Measurements from ENCODE around the gene AXDND1.

The AXDND1 gene

DNA sequence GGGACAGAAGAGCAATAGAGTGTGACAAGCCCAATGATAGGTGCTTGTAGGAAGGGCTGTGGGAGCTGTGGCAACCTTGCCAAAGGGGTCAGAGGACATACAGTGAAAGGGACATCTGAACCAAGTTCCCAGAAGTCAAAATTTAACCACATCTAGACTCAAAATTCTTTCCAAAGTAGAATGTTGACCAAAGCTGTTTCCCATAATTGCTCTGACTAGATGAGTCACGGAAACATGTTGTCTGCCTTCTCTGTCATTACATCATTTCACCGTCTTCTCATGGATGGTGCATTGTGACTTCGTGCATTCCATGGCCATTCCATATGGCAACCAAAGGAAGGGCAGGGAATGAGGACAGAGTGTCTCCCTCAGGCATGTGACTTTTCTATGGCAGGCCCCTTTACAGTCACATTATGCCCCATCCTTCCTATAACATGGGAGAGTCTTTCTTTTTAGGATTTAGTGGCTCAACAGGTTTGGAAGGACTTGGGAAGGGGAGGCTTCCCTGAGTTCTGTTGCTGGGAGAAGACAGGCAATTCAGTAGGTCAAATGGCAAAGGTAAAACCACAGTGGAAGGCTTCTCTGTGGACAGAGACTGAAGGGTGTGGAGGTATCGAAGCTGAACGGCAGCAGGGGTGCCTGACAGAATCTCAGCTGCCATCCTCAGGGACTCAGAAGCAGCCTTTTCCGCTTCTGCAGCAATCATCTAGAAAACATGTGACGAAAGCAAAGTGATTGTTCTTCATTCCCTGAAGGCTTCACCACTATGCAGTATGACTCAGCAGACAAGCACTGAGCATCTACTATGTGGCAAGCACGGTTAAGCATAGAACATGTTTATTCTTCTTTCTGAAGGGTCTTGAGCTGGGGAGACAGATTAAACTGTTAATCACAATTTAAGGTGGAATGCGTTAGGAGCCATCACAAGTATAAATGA, 185.2 kb downstream of the AXDND1 start:
- no peak for DNase-seq (ENCODE audit: extremely low read depth in 1 of 2, low read depth in 1 of 2)

DNA sequence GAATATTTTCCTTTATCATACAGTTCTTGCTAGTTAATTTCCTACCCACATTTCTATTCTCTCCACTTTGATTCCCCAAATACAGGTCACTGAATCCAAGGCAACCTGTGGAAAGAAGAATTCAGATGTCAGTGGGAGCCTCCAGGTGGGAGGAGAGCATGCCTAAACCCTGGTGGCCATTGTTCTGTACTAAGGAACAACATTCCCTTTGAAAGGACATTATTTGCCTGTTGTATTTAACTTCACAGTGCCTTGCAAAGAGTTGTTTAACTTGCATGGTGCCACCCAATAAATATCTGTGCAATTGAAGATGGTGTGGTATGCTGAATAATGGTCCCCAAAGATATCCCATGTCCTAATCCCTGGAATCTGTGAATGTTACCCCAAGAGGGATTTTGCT, 188.7 kb downstream of the AXDND1 start:
- DNase-seq (ENCODE audit: extremely low read depth in 1 of 2, low read depth in 1 of 2) = no peak

DNA sequence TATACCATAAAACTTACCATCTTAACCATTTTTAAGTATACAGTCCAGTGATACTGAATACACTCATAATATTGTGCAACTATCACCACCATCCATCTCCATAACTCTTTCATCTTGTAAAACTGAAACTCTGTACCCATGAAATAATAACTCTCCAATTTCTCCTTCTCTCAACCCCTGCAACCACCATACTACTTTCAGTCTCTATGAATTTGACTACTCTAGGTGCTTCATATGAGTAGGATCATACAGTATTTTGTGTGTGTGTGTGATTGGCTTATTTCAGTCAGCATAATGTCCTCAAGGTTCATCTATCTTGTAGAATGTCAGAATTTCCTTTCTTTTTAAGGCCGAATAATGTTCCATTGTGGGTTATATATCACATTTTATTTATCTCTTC, 192.3 kb downstream of the AXDND1 start:
- DNase-seq (ENCODE audit: extremely low read depth in 1 of 2, low read depth in 1 of 2) = no peak

DNA sequence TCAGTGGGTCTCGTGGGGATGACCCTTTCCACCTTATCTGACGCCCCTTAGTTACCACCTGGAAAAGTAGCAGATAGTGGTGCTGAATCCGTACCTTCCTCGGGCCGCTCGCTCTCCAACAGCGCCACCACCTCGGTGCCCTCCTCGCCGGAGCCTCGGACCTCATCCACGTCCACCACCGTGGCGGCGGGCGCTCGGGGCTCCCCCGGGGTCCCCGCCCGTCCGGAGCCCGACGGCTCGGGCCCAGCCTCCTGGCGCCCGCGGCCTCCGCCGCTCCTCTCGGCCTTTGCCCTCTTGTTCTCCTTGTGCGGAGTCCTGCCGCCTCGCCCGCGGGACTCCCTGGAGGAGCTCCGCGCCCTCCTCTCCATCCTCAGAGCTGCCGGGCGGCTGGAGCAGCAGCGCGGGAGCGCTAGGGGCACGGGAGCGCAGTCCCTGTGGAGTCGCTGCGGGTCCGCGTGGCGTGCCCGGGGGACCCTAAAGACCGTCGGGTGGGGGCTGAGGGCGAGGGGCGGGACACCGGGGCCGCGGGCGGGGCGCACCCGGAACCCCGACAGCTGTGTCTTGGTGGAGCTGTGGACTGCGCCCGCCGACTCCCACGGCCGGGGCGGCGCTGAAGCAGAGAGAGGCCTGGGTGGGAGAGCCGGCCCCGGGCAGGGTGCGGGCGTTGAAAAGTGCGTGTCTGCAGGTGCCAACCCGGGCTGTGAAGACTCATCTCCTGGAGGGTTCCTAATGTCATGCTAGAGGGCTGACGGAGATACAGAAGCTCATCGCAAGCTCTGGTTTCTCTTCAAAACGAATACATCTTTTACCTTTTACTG, 209.9 kb downstream of the AXDND1 start, which contains the start of gene NPHS2:
Gene NPHS2, minus strand, starts transcription at position 452 of the 818 bp plus-strand sequence. Its CDS starts 84 bp downstream, at position 368.
- no peak for DNase-seq (ENCODE audit: extremely low read depth in 1 of 2, low read depth in 1 of 2)

DNA sequence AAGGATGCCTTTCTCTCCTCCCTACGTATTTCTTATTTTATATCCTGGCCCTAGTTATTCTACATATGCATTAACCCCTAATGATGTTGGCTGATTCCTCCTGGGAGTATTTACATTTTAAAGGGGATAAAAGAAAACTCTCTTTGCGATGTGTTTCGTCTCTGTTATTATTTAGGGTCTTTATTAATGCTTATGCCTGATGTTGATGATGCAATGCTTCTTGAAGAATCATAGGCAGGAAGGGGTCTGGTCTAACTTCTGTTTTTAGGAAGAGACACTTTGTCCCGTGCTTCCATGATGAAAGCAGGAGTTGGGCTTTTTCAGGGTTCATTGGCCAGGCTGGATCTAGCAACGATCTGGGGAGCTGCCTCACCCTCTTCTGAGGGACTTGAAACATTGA, 210.7 kb downstream of the AXDND1 start:
- no peak for DNase-seq (ENCODE audit: extremely low read depth in 1 of 2, low read depth in 1 of 2)

DNA sequence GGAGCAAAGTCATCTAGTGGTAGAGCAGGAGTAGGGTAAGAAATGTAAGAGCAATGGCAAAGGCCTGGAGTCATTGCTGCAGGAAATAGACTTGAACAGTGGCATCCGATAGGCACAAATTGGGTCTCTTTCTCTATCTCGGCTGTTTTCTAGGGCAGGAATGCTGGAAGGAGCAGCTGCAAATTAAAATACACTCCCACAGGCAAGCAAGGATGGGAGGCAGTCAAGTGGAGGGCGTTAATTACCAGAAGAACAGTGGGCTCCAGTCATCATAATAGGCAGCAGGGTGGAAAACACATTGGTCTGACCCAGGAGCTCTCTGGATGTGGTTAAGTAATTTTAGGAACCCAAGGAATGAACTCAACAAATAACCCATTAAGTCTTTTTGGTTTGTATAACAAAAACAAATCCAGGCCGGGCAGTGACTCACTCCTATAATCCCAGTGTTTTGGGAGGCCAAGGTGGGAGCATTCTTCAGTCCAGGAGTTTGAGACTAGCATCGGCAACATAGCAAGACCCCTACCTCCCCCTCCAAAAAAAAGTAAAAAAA, 218.1 kb downstream of the AXDND1 start:
- DNase-seq (ENCODE audit: extremely low read depth in 1 of 2, low read depth in 1 of 2) = no peak

DNA sequence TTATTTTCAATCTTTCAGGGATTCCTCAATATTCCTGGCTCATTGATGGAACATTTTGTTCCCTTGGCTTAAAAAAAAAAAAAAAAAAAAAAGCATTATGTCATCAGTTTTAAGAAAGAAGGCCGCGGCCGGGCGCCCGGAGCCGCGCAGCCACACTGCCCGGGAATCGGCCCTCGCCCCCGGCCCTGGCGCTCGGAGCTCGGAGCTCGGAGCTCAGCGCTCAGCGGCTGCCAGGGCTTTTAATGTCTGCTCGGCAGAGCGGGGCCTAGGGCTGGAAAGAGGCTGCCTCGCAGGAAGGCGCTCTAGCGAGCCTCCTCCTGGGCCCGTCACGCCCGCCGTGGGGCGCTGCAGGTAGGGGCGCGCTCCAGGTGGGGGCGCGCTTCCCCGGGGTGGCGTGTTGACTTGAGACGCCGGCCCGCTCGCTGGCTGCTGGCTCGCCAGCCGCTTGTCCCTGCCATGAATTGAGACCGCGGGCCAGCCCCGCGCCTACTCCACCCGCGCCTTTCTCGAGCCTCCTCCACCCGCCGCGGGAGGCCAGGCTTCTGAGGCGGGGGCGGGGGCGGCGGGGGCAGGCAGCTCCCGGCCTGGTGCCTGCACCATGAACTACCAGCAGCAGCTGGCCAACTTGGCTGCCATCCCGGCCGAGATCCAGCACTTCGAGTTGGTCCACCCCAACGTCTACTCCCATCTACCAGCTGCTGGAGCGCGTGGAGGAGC, 220.5 kb downstream of the AXDND1 start:
- no peak for DNase-seq (ENCODE audit: extremely low read depth in 1 of 2, low read depth in 1 of 2)

DNA sequence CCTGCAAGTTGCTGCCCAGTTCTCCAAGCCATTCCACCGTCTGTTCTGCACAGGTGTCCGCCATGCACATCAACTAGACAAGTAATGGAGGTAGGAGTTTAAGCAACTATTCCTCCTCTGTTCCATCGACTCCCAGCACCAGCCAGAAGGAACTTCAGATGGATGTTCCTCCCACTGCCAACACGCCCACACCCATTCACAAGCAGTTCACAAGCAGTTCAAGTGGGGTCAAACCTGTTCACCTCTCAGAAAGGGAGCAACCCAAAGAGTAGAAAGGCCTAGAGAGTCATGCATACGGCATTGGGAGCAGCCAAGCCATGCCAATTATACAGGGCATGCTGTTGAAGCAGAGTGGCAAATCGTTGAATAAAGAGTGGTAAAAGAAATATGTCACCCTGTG, 221.6 kb downstream of the AXDND1 start:
- no peak for DNase-seq (ENCODE audit: extremely low read depth in 1 of 2, low read depth in 1 of 2)

DNA sequence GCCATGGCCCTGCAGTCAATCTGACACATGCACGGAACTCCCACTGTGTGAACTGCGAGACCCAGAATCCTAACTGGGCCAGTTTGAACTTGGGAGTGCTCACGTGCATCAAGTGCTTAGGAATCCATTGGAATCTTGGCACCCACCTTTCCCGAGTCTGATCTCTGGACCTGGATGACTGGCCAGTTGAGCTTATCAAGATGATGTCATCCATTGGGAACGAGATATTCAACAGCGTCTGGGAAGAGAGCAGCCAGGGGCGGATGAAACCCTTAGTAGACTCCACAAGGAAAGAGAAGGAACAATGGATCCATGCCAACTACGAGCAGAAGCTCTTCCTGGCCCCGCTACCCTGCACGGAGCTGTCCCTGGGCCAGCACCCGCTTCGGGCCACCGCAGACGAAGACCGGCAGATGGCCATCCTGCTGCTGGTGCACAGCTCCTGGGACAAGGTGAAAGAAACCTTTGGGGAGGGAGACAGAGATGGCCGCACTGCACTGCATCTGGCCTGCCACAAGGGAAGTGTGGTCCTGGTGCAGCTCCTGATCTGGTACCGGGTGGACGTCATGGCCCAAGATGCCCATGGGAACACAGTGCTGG, 222.8 kb downstream of the AXDND1 start:
- DNase-seq (ENCODE audit: extremely low read depth in 1 of 2, low read depth in 1 of 2) = no peak

DNA sequence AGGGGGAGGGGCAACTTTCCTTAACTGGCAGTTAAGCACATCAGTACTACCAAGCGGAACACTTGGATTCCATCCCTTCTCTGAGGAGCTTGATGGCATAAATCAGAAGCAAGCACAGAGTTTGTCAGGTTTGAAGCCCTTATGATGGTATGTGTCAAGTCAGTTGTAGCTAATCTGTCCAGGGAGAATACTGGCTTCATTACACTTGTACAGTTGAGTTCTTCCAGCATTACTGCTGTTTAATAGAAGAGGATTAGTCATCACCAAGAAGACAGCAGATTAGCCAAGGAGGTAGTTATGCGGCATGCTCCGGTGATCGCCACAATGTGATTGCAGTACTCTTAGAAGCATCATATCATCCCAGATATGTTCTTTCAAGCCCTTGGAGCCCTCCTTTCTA, 223.7 kb downstream of the AXDND1 start:
- DNase-seq (ENCODE audit: extremely low read depth in 1 of 2, low read depth in 1 of 2) = no peak

DNA sequence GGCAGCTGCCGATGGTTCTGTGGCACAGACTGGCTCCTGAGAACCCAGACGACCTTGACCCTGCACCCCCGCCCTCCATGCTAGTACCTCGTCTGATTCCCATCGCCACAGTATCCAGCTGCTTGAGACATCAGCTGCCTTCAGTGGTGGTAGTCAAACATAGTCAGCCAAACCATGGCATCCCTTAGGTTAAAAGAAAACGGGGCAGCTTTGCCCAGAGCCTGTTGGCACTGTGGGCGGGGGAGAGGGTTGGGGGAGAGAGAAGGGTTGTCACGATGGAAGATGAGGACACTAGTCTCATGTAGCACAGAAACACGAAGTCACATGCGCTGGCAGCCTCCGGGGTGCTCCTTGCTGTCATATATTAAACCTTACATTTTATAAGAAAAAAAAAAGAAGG, 224.9 kb downstream of the AXDND1 start:
- DNase-seq (ENCODE audit: extremely low read depth in 1 of 2, low read depth in 1 of 2) = no peak

DNA sequence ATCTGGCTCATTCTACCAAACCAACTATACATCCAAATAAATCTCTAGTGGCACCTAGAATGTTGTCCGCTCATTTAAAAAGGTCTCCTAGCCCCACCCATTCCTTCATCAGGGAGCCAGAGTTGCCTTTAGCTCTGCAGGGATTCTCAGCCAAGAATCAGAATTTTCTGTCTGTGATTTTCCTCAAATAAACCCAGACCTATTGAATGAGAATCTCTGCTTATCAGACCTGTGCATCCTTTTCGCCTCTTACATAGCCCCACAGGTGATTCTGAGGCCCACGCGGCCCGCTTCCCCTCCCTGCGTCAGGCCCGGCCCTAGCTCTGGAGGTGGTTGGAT, 225.5 kb downstream of the AXDND1 start:
- no peak for DNase-seq (ENCODE audit: extremely low read depth in 1 of 2, low read depth in 1 of 2)

DNA sequence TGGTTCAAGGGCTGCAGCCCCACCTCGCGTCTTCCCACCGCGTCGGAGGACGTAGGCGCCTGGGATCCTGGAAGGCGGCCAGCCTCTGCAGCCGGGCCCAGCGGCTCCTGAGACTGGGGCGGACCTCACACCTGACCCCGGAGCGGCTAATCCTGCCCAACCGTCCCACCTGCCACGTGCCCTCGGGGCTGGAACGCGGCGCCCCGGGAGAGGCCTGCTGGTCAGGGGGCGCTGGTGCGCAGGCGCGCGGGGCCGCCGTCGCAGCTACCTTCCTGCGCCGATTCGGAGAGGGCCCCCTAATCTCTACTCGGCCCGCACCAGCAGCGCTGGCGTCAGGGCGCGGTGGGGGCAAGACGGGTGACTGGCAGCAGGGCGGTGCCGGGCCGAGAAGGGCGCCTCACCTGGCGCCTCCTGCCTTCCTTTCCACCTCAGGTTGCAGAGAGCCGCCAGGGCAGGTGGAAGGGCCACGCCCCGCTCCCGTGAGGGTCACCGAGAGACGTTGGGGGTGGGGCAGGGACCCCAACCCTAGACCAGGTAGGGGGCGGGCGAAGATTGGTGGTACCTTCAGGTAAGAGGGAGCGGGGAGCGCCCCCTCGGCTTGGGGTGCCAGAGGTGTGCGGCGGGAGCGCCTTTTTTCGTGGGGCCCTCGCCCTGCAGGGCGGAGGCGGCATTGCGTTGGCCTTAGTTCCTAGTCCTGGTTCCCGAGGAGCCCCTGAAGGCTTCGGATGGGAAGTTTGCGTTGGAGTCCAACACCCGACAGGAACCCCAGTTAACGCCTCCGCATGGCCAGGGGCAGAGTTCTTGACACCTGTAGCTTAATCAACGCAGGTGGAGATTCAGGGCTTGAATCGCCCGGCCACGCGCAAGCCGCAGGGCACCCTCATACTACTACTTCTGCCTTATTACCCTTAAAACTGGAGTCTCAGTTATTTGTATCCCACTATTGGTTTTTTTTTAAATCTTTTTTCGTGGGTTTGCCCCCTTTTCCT, 226.1 kb downstream of the AXDND1 start, which contains the start of gene TDRD5:
Gene TDRD5, plus strand, starts transcription at position 241 of the 989 bp plus-strand sequence. CDS start 784 bp downstream, outside the sequence.
- DNase-seq (ENCODE audit: extremely low read depth in 1 of 2, low read depth in 1 of 2) = no peak

DNA sequence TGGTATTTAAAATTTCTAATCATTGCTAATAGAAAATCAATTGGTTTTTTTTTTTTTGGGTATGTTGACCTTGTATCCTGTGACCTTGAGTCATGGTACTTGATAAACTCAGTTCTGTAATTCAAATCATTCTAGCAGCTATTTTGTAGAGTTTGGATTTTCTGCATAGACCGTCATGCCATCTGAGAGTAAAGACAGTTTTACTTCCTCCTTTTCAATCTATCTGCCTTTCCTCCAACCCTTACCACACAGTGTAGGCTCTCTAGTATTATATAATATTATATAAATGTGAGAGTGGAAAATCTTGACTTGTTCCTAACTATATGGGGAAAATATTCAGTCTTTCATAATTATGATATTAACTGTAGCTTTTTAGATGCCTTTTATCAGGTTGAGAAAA, 232.9 kb downstream of the AXDND1 start:
- no peak for DNase-seq (ENCODE audit: extremely low read depth in 1 of 2, low read depth in 1 of 2)

DNA sequence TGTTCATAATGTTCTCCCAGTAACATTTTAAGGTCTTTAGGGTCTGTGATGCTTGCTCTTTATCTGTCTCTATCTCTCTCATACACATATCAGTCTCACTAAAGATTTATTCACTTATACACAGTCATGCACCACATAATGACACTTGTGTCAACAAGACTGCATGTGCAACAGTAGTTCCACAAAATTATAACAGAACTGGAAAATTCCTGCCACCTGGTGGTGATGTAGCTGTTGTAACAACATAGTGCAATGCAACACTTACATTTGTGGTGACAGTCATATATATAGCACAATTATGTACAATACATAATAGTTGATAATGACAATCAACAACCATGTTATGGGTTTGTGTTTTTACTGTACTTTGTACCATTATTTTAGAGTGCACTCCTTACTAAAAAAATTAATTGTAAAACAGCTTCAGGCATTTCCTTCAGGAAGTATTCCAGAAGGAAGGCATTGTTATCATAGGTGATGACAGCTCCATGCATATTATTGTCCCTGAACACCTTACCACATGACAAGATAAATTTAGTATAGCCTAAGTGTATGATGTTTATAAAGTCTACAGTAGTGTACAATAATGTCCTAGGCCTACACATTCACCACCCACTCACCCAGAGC, 234.0 kb downstream of the AXDND1 start:
- DNase-seq (ENCODE audit: extremely low read depth in 1 of 2, low read depth in 1 of 2) = no peak

DNA sequence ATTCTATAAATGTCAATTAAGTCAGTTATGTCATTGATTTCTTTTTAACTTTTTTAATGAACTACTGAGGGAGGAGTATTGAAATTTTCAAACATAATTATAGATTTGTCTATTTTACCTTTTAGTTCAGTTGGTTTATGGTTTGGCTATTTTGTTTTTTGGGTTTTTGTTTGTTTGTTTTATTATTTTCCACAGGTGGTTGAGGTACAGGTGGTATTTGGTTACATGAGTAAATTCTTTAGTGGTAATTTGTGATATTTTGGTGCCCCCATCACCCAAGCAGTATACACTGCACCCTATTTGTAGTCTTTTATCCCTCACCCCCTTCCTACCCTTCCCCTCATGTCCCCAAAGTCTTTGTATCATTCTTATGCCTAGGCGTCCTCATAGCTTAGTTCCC, 235.3 kb downstream of the AXDND1 start:
- no peak for DNase-seq (ENCODE audit: extremely low read depth in 1 of 2, low read depth in 1 of 2)
